GM18519 (cell line): ENCODE data around the gene RNF148.
"Not testable (repeated sequence)": the region's sequence is repeated elsewhere in the genome, so short reads cannot be mapped to it uniquely, and the experiment has no call there.

Experiments used
- ATAC-seq: cut with Tn5 transposase; IDR thresholded peaks from one replicate; pipeline ENCODE4 v1.9.1; 2021; ENCODE audit warnings: mild to moderate bottlenecking, moderate library complexity; ENCODE audit not compliant: unreplicated experiment, low FRiP score

The RNF148 gene

DNA sequence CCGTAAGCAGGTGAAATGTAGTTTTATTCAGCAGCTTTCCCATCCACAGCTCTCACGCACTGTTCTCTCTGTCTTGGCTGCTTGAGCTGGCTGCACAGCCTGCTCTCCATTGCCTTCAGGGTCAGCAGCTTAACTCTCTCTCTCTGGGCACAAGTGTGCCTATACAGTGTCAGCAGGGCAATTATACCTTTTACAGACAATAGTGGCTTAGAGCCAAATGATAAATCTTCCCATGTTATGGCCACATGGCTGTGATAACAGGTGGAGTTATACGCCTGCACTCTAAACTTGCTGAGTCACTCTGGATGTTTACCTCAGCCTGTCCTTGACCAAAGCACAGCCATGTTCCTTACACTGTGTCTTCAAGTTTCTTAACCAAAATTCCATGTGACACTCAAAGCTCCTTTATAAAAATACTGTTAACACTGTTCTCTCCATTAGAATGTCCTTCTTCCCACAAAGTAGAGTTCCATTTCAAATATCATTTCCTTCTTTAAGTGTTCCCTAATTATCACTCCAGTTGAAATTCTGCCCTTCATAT is 9.9 kb downstream of the RNF148 start:
- ATAC-seq = no peak

DNA sequence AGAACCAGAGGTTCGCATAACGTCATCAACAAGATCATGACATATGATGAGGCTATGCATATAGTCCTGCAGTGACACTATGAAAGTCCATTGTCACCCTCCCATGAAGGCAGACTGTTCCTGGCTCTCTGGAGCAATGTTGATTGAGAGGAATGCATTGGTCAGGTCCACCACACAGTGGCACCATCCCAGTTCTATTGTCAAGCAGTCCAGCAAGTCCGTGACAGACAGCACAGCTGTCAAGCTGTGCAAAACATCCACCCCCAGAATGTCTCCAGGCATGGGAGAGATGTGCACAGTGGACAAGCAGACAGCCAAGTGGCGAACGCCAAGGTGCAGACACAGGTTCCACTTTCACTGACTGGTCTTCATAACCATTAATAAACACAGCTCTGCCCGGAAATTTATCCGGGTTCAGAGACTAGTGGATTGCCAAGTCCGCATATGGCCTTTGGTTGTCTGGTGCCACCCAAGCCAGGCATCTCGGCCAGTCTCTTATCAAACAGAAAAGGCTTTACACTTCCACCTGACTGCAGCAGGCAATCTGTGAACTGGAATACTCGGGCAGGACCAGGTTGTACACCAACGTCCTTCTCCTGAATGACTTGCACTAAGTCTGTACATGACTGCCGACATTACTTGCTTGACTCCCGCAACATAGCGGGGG is 11.0 kb downstream of the RNF148 start:
- no peak for ATAC-seq

DNA sequence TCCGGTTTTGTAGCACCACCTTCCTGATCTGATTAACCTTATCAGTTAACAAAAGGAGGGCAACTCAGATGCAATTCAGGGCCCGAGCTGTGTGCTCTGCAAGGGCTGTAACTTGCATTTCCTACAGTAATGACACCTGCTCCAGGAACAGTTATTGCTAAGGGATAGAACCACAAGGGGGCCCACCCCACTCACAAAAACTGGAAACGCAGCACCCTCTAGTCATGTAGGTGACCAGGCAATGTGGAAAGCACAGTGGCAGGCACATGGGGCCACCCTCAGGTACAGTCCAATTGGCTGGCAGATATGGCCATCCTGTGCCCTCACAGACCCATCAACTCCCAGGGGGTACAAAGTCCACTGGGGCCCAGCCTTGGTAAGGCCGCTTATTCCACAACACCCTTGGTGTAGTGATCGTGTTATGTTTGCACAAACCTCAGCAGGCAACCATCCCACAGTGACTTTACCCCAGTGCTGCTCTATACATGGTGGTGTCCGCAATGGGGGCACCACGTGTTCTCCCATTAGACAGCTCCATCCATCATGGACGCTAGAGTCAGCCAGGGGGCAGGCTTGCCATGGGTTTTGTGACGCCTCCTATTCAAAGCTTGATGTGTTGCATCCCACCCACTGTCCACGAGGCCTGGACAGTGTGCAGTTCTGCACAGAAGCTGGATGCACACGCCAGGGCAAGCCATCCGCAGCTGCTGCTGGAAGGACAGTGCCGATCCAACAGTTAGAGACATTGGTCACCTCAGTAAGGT is 13.2 kb downstream of the RNF148 start:
- ATAC-seq = no peak

GRCh38 chr7:122688400-122688998 is 14.2 kb downstream of the RNF148 start:
- no peak for ATAC-seq

DNA sequence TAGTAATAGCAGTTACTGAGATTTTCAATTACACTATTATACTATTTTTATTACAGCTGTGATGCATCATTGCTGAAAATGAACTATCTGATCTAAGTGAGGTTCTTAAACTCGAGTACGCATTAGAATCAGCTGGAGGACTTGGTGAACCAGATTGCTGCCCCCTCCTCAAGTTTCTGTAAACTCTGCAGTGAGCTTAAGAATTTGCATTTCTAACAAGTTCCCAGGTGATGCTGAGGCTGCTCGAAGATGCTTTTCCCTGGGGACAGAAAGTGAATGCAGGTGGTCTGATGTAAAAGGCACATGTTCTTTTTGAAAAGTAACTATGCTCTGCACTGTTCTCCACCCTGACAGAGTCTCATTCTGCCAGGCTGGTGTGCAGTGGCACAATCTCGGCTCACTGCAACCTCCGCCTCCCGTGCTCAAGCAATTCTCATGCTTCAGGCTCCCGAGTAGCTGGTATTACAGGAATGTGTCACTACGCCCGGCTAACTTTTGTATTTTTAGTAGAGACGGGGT is 16.3 kb downstream of the RNF148 start:
- ATAC-seq = no peak

- no peak for ATAC-seq
These were observed 18.2 kb downstream of the RNF148 start for GRCh38 chr7:122684504-122684903.

DNA sequence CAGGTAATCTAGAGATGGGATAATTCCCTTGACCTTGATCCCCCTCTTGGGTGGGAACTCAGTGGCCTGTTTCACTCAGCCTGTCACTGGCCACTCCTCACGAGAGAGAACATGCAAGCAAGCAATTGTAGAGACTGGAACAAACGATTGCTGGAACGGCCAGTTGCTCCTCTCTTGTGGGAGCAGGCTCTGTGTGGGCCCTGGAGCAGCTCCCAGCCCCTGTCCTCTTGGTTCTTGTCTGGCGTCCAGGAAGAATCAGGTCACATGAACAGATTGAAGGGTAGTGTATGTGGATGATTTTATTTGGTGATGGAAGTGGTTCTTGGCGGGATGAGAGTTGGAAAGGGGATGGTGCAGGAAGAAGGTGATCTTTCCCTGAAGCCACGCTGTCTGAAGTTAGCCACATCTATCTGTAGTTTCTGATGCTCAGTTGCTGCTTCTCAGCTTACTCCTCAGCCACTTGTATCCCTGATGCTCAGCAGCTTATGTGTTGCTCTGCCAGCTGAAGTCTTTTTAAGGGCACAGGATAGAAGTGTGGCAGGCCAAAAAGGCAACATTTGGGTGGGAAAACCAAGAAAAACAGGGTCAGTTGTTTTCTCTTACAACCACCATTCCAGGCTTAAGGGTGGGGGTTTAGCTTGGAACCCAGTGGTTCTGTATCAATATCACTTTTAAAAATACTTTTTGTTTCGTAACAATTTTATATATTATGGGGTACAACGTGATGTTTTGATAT is 19.7 kb downstream of the RNF148 start:
- no peak for ATAC-seq

GRCh38 chr7:122681186-122681585 is 21.5 kb downstream of the RNF148 start:
- not testable (repeated sequence) for ATAC-seq

DNA sequence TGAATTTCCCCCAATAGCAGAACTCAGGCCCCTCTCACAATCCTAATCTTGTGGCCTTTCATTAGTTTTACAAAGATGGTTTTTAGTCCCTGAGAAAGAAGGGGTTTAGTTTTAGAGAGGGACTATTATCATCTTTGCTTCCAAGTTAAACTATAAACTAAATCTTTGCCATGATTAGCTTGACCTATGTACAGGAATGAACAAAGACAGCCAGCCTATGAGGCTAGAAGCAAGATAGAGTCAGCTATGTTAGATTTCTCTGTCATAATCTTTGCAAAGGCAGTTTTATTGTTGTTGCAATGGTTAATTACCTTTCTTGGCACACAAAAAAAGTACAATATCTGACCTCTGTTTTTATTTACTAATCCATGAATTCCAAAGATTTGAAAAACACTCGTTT is 22.9 kb downstream of the RNF148 start:
- no peak for ATAC-seq

DNA sequence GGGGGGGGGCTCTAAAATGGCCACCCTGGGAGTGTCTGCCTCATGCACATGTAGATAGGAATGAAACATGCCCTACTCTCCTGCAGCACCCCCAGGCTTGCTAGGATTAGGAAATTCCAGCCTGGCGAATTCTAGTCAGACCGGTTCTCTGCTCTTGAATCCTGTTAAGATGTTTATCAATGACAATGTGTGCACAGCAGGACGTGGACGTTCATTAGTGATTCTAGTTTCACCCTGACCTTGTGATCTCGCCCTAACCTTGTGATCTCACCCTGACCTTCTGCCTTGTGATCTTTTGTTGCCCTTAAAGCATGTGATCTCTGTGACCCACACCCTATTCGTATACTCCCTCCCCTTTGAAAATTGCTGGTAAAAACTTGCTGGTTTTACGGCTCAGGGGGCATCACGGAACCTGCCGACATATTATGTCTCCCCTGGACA is 23.4 kb downstream of the RNF148 start:
- not testable (repeated sequence) for ATAC-seq

- no peak for ATAC-seq
These were observed 25.6 kb downstream of the RNF148 start for GRCh38 chr7:122677149-122677548.

GRCh38 chr7:122676466-122676865 is 26.3 kb downstream of the RNF148 start:
- ATAC-seq = no peak

- no peak for ATAC-seq
These were observed 27.1 kb downstream of the RNF148 start for GRCh38 chr7:122675621-122676020.

GRCh38 chr7:122675011-122675410 is 27.7 kb downstream of the RNF148 start:
- no peak for ATAC-seq

DNA sequence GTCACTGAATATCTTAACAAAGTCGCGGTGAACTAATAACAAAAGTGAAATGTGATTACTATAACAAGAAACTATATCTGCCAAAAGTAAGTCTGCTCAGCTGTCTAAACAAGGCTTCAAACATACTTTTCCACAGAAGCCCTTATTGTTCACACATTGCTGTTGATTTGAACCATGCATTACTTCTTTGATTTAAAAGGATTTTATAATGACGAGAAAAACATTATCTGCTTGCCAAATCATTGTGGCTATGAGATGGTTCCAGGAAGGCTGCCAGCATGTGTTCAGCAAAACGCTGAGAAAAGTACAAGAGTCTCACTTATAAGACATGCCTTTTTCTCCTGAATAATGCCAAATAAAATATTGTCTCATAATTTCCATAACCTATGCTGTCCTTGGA is 28.2 kb downstream of the RNF148 start:
- ATAC-seq = no peak

DNA sequence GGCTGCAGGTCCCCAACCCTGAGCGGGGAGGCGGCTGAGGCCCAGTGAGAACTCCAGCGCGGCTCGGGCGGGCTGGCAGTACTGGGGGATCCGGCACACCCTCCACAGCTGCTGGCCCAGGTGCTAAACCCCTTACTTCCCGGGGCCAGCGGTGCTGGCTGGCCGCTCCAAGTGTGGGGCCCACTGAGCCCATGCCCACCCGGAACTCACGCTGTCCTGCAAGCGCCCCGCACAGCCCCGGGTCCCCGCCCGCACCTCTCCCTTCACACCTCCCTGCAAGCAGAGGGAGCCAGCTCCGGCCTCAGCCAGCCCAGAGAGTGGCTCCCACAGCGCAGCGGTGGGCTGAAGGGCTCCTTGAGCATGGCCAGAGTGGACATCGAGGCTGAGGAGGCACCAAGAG is 28.8 kb downstream of the RNF148 start:
- no peak for ATAC-seq

DNA sequence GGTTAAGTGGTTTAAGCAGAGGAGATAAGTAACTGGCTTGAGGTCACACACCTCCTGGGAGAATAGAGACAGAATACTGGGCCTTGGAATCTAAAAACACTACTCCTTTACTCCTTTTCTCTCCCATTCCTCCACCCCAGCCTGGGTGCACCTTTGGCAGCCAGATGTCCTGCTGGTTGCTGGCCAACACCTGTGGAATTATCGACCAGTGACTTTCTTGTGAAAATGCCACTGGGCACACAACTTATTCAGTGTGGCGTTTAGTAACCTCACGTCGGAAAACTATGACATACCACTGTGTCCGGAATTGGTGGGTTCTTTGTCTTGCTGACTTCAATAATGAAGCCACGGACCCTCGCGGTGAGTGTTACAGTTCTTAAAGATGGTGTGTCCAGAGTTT is 30.2 kb downstream of the RNF148 start:
- no peak for ATAC-seq

- no peak for ATAC-seq
These were observed 39.0 kb downstream of the RNF148 start for GRCh38 chr7:122663733-122664132.

GRCh38 chr7:122658856-122659255 is 43.9 kb downstream of the RNF148 start:
- no peak for ATAC-seq

- ATAC-seq = no peak
These were observed 49.0 kb downstream of the RNF148 start for GRCh38 chr7:122653685-122654084.

DNA sequence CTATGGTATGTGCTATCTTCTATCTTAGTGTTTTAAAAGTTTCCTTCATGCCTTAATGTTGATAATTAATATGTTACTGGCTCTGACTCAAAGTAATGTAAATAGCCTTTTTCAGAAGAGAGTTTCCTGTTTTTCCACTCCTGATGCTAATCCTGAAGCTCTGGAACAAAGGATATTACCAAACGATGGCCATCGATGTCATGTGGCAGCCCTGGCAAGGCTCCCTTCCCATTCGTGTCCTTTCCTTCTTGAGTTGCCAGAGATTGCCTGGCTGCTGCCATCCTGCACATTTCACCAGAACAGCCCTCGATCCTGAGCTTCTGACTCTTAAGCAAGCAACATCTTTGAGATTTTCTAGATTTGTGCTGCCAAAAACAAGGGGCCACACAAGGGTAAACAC is 49.8 kb downstream of the RNF148 start:
- no peak for ATAC-seq
